ENCODE data around the gene KCTD2.

DNA sequence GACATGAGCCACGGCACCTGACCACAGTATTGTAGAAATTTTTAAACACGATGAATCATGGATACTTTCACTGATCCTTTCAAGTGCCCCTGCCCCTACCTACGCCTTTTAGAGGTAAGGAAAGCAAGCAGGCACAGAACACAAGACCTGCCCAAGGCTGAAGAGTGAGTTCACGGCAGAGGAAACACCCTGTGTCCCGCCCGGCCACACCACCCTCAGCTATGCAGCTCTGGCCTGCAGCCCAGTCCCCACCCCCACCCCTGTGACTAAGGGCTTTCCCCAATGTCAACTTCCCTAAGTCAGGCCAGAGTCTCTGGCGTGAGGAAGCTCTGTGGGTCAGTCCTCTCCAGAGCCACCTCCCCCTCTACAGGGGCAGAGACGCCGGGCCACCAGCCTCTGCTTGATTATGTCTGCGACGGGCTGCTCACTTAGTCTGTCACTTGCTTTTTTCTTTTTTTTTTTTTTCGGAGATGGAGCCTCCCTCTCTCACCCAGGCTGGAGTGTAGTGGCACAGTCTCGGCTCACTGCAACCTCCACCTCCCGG is 49.1 kb downstream of the KCTD2 start:
- TF ChIP-seq POLR2A (IDR thresholded peaks at IDR 0.05; ENCODE audit: extremely low read depth, insufficient read length) = no peak
- TF ChIP-seq CTCF (IDR thresholded peaks at IDR 0.05; ENCODE audit: low read depth, low read length) = no peak
- TF ChIP-seq, protein P1, sequence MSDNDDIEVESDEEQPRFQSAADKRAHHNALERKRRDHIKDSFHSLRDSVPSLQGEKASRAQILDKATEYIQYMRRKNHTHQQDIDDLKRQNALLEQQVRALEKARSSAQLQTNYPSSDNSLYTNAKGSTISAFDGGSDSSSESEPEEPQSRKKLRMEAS (IDR thresholded peaks at IDR 0.05; ENCODE audit: low read depth, low read length) = no peak
- no peak for TF ChIP-seq MYC (IDR thresholded peaks at IDR 0.05; ENCODE audit: low read depth, low read length)

All from NB4 (cell line).